GM21526 (cell line): Measurements from ENCODE around the gene OR5H14.
"Not testable (repeated sequence)": the region's sequence is repeated elsewhere in the genome, so short reads cannot be mapped to it uniquely, and the experiment has no call there.

Experiments
- ATAC-seq: cut with Tn5 transposase; IDR thresholded peaks from one replicate; pipeline ENCODE4 v1.9.1; 2021; ENCODE audit warnings: moderate library complexity; ENCODE audit not compliant: unreplicated experiment, low FRiP score

The OR5H14 gene

GRCh38 chr3:98196293-98196692 lies 49.0 kb downstream of the OR5H14 start:
- ATAC-seq: not testable (repeated sequence)

DNA sequence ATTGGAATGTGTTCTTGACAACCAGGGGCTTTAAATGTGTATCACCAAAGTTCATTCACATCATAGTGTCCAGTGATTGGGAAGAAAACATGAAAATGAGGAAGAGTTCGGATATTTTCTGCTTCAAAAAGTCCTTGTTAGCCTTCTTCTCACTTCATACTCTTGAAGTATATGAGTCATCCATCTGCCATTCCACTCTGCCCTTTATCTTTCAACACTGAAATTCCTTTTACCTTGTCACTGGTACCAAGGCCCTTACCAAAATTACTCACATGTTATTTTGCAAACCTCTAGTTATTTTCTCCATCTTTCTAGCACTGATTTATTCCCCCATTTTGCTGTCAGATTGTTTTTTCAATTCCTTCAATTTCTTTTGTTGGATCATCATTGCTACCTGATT lies 51.7 kb downstream of the OR5H14 start:
- no peak for ATAC-seq
